ENCODE data around the gene UBL4A. TPM values are rescaled to one million over a fixed set of nuclear protein-coding genes. Genes with fewer than 3 reads are reported as not detected.

Gene UBL4A
- total RNA-seq, 1 donor from 2014 or later = 21.2 TPM

DNA sequence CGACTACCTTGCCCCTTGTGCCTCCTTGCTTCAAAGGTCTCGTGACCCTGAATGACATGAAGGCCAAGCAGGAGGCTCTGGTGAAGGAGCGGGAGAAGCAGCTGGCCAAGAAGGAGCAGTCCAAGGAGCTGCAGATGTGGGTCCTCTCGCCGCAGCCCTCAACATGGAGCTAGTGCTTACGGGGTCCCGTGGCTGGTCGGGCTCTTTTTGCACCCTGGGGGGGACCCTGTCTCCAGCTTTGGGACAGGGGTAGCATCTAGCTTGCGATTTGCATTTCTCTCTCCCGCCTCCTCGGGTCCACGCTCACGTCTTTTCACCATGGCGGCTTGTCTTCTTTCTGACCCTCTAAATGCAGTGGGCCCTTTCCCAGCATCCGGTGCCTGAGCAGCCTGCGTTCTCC is 40.6 kb downstream of the UBL4A start:
- peaks cover 7% of the 10 kb centered on the region for H3K36me3 Mint-ChIP-seq (ENCODE audit: low read depth)
- no peak for DNase-seq (ENCODE audit: low spot score)
- no peaks in the 10 kb centered on the region for H3K9me3 Mint-ChIP-seq (ENCODE audit: low read depth)
- H3K4me3 Mint-ChIP-seq (ENCODE audit: unreplicated experiment) = no peak overlapping the region
- TF ChIP-seq, protein P1, sequence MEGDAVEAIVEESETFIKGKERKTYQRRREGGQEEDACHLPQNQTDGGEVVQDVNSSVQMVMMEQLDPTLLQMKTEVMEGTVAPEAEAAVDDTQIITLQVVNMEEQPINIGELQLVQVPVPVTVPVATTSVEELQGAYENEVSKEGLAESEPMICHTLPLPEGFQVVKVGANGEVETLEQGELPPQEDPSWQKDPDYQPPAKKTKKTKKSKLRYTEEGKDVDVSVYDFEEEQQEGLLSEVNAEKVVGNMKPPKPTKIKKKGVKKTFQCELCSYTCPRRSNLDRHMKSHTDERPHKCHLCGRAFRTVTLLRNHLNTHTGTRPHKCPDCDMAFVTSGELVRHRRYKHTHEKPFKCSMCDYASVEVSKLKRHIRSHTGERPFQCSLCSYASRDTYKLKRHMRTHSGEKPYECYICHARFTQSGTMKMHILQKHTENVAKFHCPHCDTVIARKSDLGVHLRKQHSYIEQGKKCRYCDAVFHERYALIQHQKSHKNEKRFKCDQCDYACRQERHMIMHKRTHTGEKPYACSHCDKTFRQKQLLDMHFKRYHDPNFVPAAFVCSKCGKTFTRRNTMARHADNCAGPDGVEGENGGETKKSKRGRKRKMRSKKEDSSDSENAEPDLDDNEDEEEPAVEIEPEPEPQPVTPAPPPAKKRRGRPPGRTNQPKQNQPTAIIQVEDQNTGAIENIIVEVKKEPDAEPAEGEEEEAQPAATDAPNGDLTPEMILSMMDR (IDR thresholded peaks at IDR 0.05) = no peak
- no peaks in the 10 kb centered on the region for H3K27me3 Mint-ChIP-seq (ENCODE audit: low read depth)
- H3K4me1 Mint-ChIP-seq (ENCODE audit: low read depth) = peaks cover 14% of the 10 kb centered on the region
- H3K27ac Mint-ChIP-seq (ENCODE audit: unreplicated experiment) = no peak overlapping the region

DNA sequence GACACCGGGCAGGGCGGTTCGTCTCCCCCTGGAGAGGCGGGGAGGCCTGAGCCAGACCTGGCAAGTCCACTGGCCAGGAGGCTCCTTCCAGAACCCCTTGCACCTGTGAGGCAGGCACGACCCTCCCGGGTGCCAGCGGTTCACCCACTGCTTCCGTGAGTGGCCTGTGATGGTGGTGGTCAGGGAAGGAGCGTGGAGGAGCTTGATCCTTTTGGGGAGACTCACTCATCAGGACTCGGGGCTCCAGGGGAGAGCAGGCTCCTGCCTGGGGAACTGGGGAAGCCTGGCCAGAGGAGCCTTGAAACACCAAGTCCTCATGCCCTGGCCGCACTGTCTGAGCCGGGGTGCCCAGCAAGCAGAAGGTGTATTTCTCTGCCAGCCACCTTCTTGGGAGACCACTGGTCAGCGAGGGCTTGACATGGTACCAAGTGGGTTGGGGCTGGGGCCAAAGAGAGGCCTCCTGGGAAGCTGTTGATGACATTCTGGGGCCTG is 41.6 kb downstream of the UBL4A start:
- Mint-ChIP-seq H3K27me3 (ENCODE audit: low read depth) (no peaks in the 10 kb centered on the region), H3K27ac (ENCODE audit: unreplicated experiment) (peak overlapping the region; percentile 61), H3K4me3 (ENCODE audit: unreplicated experiment) (peak overlapping the region; percentile 62), H3K36me3 (ENCODE audit: low read depth) (peaks cover 7% of the 10 kb centered on the region), H3K4me1 (ENCODE audit: low read depth) (peaks cover 14% of the 10 kb centered on the region), H3K9me3 (ENCODE audit: low read depth) (no peaks in the 10 kb centered on the region)
- peak; percentile 88 for DNase-seq (ENCODE audit: low spot score)
- TF ChIP-seq, protein P1 (IDR thresholded peaks at IDR 0.05) = no peak

DNA sequence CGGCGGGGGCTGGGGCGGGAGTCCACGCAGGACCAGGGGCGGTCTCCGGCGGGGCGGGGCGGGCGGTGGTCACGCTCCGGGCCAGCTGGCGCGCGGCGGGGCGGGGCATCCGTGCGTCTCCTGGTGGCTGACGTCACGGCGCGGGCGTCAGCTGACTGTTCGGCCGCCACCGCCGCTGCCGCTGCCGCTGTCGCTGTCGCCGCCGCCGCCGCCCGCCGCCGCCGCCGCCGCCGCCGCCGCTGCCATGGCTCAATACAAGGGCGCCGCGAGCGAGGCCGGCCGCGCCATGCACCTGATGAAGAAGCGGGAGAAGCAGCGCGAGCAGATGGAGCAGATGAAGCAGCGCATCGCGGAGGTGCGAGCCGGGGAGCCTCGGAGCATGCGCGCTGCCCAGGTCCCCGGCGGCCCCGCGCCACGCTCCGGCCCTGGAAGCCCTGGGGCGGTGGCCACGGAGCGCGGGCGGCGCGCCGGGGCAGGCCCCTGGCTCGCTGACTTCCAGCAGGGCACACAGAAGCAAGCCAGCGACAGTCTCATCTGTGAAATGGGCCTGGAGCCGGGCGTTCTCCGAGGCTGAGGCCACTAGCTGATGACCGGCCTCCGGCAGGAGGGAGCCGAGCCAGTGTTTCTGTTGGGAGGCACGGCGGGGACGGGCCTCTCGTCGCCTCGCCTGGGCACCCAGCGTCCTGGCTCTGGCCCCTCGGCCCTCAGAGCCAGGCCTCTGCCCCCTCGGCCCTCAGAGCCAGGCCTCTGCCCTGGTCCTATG is 42.2 kb downstream of the UBL4A start, which contains the start of gene FAM50A:
TSS of gene FAM50A (plus strand) at position 150 of the 763 bp plus-strand sequence. CDS start at position 245, 95 bp downstream.
- Mint-ChIP-seq H3K4me3 (ENCODE audit: unreplicated experiment) (peak within 1 kb of the TSS; percentile 69), H3K9me3 (ENCODE audit: low read depth) (no peaks in the 10 kb centered on the region), H3K27me3 (ENCODE audit: low read depth) (no peaks in the 10 kb centered on the region), H3K36me3 (ENCODE audit: low read depth) (peaks cover 7% of the 10 kb centered on the region), H3K27ac (ENCODE audit: unreplicated experiment) (peak within 1 kb of the TSS; percentile 95), H3K4me1 (ENCODE audit: low read depth) (peaks cover 14% of the 10 kb centered on the region)
- peak; percentile 75 for DNase-seq (ENCODE audit: low spot score)
- TF ChIP-seq, protein P1 (IDR thresholded peaks at IDR 0.05) = no peak

DNA sequence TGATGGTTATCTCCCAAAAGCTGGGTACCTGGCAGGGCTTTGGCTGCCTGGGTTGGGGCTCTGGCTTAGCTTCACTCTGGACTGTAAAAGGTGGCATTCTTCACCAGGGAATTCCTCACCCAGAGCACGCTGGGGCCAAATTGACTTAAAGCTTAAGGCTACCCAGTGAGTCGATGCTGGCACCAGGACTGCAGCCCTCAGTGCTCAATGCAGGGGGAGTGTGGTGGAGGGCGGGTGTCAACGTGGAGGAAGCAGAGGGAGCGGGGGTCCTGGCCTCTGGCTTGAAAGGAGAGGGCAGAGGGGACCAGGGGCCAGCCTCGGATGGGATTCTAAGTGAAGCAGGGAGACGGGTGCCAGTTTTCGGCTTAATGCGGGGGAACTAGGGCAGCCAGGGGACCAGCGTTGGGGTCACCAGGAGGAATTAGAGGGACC is 42.9 kb downstream of the UBL4A start:
- Mint-ChIP-seq H3K4me1 (ENCODE audit: low read depth) (peaks cover 18% of the 10 kb centered on the region), H3K4me3 (ENCODE audit: unreplicated experiment) (peak overlapping the region; percentile 69), H3K27ac (ENCODE audit: unreplicated experiment) (peak overlapping the region; percentile 95), H3K9me3 (ENCODE audit: low read depth) (no peaks in the 10 kb centered on the region), H3K27me3 (ENCODE audit: low read depth) (no peaks in the 10 kb centered on the region), H3K36me3 (ENCODE audit: low read depth) (peaks cover 6% of the 10 kb centered on the region)
- TF ChIP-seq, protein P1 (IDR thresholded peaks at IDR 0.05) = no peak
- no peak for DNase-seq (ENCODE audit: low spot score)

DNA sequence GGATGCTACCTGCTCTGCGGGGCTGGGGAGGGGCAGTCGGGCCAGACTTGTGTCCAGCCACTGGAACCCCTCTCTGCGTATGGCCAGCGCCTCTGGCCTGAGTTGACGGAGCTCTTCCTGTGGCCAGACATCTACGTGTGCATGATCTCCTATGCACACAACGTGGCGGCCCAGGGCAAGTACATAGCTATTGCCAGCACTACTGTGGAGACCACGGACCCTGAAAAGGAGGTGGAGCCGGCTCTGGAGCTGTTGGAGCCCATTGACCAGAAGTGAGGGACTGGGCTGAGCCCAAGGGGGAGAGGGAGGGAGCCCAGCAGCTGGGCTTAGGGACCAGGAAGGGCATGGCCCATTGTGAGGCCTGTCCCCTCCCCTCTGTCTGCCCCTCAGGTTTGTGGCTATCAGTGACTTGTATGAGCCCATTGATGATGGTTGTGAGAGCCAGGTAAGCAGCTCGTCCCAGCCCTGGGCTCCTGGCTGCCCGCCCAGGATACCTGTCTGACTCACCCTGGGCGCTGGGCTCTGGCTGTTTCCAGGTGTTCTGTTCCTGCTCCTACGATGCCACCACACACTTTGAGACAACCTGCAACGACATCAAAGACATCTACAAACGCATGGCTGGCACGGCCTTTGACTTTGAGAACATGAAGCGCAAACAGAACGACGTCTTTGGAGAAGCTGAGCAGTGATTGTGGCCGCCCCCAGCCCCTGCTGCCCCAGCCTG is 44.3 kb downstream of the UBL4A start:
- Mint-ChIP-seq H3K9me3 (ENCODE audit: low read depth) (peaks cover 5% of the 10 kb centered on the region), H3K27ac (ENCODE audit: unreplicated experiment) (no peak overlapping the region), H3K27me3 (ENCODE audit: low read depth) (no peaks in the 10 kb centered on the region), H3K36me3 (ENCODE audit: low read depth) (peaks cover 7% of the 10 kb centered on the region), H3K4me3 (ENCODE audit: unreplicated experiment) (no peak overlapping the region), H3K4me1 (ENCODE audit: low read depth) (peaks cover 23% of the 10 kb centered on the region)
- peak; percentile 92 for DNase-seq (ENCODE audit: low spot score)
- TF ChIP-seq, protein P1 (IDR thresholded peaks at IDR 0.05) = no peak

Measured in chondrocyte (in vitro differentiated cells).